Neural crest cell (in vitro differentiated cells): Measurements from ENCODE around the gene SNRNP25. TPM values are rescaled to one million over a fixed set of nuclear protein-coding genes. Genes with fewer than 3 reads are reported as not detected.

Experiments used
- DNase-seq: peaks from one replicate; pipeline ENCODE4 v3.0.0; 2021; ENCODE audit warnings: low read depth, mixed read lengths, low spot score
- H3K27ac Mint-ChIP-seq: one replicate; pipeline ENCODE4 v1.8.0; 2021; ENCODE audit warnings: mild to moderate bottlenecking, mixed read lengths; ENCODE audit not compliant: unreplicated experiment
- H3K27me3 Mint-ChIP-seq: 2 replicates; pipeline ENCODE4 v1.8.0; 2021; ENCODE audit warnings: low read depth, mild to moderate bottlenecking, mixed read lengths
- H3K36me3 Mint-ChIP-seq: 2 replicates; pipeline ENCODE4 v1.8.0; 2021; ENCODE audit warnings: low read depth, mild to moderate bottlenecking, mixed read lengths
- H3K4me1 Mint-ChIP-seq: 2 replicates; pipeline ENCODE4 v1.8.0; 2021; ENCODE audit warnings: mixed read lengths
- H3K4me3 Mint-ChIP-seq: one replicate; pipeline ENCODE4 v1.8.0; 2021; ENCODE audit warnings: mild to moderate bottlenecking, mixed read lengths
- H3K9me3 Mint-ChIP-seq: 2 replicates; pipeline ENCODE4 v1.8.0; 2021; ENCODE audit warnings: mixed read lengths
- CTCF ChIP-seq: fragments of 200-600 bp; sonication (generic); conservative IDR thresholded peaks from 2 replicates; pipeline ENCODE4 v1.5.0; 2021; ENCODE audit warnings: antibody characterized with exemption, mild to moderate bottlenecking
- total RNA-seq: library from RNA; stranded (reverse); gene quantifications from 2 replicates; pipeline ENCODE4 v1.2.1, GENCODE V29; 2021

Gene SNRNP25
- total RNA-seq, 1 donor from 2014 or later: 85.6 TPM

DNA sequence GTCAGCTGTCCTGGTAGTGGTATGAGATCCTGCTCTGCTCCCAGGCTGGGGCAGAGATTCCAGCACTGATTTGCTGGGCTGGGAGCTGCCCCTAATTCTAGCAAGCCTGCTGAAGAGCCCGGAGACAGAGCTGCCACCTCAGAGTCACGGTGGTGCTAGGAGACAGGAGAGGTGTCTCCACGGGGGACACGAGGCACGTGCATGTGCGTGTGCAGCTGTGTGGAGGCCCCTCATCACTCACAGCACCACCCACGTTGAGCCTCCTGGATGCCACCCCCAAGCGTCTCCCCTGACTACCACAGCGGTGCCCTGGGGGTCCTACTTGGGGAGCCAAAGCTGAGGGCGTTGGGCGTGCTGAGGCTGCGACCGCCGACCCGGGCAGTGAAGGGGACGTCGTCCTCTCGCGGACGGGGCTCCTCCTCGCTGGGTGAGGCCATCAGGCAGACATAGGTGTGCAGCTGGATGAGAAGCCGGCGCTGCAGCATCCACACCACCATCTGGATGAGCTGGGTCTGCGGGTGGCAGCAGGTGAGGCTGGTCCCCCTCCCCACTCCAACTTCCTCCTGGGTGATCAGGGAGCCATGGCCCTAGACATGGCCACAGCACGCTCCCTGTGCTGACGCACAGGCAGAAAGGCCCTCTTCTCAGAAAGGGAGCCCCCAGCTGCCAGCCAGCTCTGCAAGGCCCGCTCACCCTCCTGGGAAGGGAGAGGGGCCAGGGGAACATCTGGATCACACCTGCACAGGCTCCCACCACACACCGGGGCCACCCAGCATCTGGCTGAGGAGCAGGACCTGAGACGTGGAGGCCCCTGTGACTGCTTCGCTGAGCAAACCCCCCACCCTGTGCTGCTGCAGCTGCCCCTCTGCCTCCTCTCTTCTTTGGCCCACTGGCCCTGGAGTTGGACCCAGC is 36.0 kb downstream of the SNRNP25 start:
- Mint-ChIP-seq H3K27ac (no peak overlapping the region), H3K36me3 (no peaks in the 10 kb centered on the region), H3K4me1 (no peaks in the 10 kb centered on the region), H3K27me3 (no peaks in the 10 kb centered on the region), H3K4me3 (no peak overlapping the region), H3K9me3 (no peaks in the 10 kb centered on the region)
- TF ChIP-seq CTCF: no peak
- DNase-seq: no peak

- no peak for TF ChIP-seq CTCF
These were observed 37.9 kb downstream of the SNRNP25 start for GRCh38 chr16:91484-91883.

DNA sequence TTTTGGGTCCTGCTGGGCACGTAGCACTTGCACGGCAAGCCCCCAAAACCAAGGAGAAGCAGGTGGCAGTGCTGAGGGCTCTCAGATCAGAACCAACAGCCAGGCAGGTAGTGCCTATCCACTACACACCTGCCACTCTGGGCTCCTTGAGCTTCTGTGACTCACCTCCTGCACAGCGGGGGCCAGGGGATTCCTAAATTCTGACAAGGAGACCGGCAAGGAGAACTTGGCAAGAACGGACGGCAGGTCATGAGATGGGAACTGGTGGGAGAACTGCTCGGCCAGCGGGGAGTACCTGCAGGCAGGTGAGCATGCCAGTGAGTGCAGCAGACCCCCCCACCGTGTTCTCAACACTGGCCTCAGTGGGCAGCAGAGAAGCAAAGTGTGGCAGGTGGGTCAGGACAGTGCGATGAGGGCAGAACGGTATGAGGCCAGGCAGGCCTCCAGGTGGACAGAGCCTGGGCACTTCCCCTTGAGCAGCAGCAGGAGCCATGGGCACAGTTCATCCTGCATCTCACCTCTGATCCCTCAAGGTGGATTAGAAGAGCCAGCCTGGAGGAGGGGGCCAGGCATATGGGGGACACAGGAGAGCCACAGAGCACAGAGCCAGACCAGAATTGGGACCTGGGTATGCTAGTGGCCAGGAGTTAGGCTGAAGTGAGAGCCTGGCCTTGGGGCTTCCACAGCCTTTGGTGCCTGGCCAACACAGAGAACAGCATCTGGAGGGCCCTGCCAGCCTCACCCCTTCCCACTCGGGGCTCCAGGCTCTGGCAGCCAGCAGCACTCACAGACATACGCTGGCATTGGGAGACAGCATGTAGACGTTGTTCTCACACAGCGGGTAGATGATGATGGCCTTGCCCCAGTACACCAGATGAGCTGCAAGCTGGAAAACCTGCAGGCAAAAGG is 39.1 kb downstream of the SNRNP25 start:
- Mint-ChIP-seq H3K4me3 (no peak overlapping the region), H3K36me3 (no peaks in the 10 kb centered on the region), H3K9me3 (no peaks in the 10 kb centered on the region), H3K4me1 (peaks cover 12% of the 10 kb centered on the region), H3K27me3 (no peaks in the 10 kb centered on the region), H3K27ac (no peak overlapping the region)
- no peak for DNase-seq
- no peak for TF ChIP-seq CTCF

More at GRCh38 chr16:91484-91883, 37.9 kb downstream of the SNRNP25 start:
- no peaks in the 10 kb centered on the region for H3K27me3 Mint-ChIP-seq
- H3K36me3 Mint-ChIP-seq: no peaks in the 10 kb centered on the region
- H3K4me3 Mint-ChIP-seq: peak overlapping the region; percentile 67
- no peak for DNase-seq
- H3K9me3 Mint-ChIP-seq: no peaks in the 10 kb centered on the region
- peaks cover 7% of the 10 kb centered on the region for H3K4me1 Mint-ChIP-seq
- H3K27ac Mint-ChIP-seq: no peak overlapping the region

- Mint-ChIP-seq H3K9me3 (no peaks in the 10 kb centered on the region), H3K27ac (peak overlapping the region; percentile 65), H3K36me3 (no peaks in the 10 kb centered on the region), H3K4me3 (no peak overlapping the region), H3K27me3 (no peaks in the 10 kb centered on the region), H3K4me1 (peaks cover 12% of the 10 kb centered on the region)
- TF ChIP-seq CTCF: no peak
- DNase-seq: no peak
These were observed 41.3 kb downstream of the SNRNP25 start for GRCh38 chr16:94918-95265.

DNA sequence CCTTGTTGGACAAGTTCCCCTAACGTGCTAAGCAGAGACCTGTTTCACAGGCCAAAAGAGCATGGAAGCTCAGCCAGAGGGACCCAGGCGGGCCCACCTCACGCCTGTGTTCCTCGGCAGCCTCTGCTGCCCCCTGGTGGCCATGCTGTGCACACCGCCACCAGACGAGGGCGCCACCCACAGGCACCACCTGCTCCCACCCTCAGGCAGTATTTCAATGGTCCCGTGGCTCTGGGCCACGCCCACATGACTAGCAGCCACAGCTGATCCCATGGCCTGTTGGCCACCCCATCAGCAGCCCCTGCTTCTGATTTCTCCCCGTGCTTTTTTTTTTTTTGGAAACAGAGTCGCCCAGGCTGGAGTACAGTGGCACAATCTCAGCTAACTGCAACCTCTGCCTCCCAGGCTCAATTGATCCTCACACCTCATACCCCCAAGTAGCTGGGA is 43.3 kb downstream of the SNRNP25 start:
- TF ChIP-seq CTCF: peak; percentile 97
- Mint-ChIP-seq H3K4me1 (peaks cover 20% of the 10 kb centered on the region), H3K4me3 (no peak overlapping the region), H3K9me3 (no peaks in the 10 kb centered on the region), H3K27ac (peak overlapping the region; percentile 62), H3K27me3 (no peaks in the 10 kb centered on the region), H3K36me3 (no peaks in the 10 kb centered on the region)
- peak; percentile 83 for DNase-seq
